RKO (cell line): Measurements from ENCODE around the gene SLU7.
"Not testable (repeated sequence)": the region's sequence is repeated elsewhere in the genome, so short reads cannot be mapped to it uniquely, and the experiment has no call there.

Experiments
- DNase-seq: peaks from one replicate; pipeline ENCODE4 v3.0.0-alpha.2; 2016; ENCODE audit warnings: low spot score

Gene SLU7

GRCh38 chr5:160450164-160450932 lies 31.5 kb upstream of the SLU7 start:
- no peak for DNase-seq

GRCh38 chr5:160449458-160449857 lies 30.6 kb upstream of the SLU7 start:
- no peak for DNase-seq

DNA sequence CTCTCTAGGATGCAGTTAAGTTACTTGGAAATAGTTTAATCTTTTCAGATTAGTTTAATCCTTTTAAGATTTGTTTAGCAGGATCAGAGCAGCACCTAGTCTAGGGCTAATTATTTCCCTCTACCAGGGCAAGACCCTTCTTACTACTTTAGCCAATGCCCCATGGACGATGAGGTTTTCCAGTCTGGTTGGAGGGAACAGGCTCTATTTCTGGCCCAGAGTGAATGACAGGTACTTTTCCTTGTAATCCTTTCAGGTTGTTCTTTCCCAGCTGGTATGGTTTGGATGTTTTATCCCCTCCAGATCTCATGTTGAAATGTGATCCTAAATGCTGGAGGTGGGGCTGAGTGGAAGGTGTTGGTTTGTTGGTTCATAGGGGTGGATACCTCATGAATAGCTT lies 30.0 kb upstream of the SLU7 start:
- no peak for DNase-seq

- DNase-seq, result no peak
These were observed 26.9 kb upstream of the SLU7 start for GRCh38 chr5:160445751-160446150.

DNA sequence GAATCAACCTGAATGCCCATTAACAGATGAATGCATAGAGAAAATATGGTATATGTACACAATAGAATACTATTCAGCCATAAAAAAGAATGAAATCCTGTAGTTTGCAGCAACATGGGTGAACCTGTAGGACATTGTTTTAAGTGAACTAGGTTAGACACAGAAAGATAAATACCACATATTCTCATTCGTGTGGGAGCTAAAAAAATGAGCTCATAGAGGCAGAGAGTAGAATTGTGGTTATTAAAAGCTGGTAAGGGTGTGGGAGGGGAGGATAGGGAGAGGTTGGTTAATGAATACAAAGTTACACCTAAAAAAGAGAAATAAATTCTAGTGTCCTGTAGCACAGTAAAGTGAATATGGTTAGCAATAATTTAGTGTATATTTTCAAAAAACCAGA lies 26.3 kb upstream of the SLU7 start:
- no peak for DNase-seq

- DNase-seq, result no peak
These were observed 25.5 kb upstream of the SLU7 start for GRCh38 chr5:160444407-160444806.

DNA sequence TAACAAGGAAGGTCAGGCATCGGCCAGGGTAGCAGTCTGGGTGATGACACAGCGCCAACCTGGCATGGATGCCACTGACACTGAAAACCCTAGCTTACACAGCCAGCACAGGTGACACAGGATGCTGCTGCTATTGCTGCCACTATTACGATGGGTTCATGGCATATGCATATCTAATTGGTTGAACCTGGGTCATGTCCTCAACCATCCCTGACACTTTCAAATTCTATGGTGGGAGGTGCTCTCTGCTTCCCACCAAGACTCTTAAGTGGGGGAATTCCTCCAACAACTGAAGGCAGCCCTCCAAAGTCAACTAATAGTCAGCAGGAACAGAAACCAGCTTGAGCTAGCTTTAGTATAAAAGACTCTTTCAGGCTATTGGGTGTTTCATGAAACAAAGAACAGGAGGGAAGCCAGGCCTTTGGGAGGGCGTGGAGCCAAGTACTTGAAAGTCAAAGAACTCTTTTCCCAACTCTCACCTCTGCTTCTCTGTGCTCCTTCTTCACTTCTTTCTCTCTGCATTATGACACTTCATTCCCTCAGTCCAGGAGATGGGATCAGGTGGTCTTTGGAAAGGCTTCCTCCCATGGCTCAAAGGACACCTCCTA lies 24.0 kb upstream of the SLU7 start:
- no peak for DNase-seq

DNA sequence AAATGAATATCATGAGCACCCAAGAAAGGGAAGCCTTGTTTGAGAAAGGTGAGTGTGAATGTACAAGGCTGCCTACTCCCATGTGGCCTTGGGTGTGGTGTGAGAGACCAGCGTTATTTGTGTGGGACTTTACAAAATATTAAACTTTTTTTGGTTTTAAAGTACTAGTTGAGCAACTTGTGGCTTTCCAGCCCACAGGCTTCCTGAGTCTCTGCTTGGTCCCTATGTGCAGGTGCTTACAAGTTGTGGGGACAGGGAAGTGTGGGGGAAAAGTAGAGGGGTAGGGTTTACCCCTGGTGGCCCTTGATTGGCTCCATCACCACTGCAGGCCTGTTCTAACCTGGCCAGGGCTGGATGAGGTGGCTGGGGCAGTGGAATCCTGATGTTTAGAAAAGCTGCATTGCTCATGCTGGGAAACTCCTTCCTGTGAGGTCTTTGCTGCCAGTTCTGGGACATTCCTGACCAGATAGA lies 22.5 kb upstream of the SLU7 start:
- no peak for DNase-seq

DNA sequence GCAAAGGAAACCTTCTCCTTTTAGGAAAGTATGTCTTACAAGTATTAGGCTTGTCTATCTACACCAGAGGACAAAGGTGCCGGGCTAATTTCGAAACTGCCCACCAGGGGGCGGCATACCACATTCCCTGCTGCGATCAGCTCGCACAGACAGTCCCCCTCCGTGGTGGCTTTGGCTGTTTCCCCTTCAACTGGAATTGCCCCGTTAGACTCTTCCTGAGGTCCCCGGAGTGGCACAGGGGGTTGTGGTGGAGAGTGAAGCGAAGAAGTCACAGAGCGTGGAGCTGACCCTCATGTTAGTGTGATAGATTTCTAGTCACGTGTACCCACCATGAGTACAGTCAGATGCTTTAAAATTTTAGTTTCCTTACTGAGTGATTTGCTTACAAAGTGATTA lies 20.3 kb upstream of the SLU7 start:
- peak; percentile 81 for DNase-seq

DNA sequence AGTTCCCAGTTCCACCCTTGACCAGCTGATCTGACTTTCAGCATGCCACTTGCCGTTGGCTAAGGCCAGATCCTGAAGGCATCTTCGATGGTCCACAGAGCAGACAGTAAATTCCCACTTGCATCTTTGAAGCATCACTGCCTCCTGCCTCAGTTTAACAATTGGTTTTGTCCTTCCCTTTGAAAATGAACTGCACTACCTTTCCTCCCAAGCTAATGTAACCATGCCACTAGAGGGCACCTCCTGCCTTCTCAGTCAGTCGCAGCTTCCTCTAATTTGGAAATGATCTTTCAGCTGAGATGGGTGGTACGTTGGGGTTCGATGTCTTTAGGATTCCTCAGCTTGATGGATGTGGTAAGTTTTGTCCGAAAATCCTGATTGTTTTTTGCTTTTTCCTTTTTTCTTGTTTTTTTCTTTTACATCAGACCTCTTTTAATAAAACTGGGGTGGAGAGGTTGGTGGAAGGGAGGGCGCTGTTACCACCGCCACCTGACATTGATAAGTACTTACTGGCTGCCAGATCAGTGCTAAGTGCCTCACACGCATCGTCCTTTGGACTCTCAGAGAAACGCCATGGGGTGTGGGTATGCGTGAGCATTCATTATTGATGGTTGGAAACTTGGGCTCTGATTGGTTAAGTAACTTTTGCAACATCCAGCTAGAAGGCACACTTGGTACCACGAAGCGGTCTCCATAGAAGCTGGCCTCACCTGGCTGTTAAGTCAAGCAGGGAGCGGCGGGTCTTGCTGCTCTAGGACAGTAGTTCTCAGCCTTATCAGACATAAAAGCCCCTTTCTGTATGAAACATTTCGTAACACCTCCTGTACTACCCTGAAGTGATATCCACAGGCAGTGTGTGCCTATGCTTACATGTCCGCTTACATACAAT lies 19.7 kb upstream of the SLU7 start:
- peak; percentile 79 for DNase-seq

DNA sequence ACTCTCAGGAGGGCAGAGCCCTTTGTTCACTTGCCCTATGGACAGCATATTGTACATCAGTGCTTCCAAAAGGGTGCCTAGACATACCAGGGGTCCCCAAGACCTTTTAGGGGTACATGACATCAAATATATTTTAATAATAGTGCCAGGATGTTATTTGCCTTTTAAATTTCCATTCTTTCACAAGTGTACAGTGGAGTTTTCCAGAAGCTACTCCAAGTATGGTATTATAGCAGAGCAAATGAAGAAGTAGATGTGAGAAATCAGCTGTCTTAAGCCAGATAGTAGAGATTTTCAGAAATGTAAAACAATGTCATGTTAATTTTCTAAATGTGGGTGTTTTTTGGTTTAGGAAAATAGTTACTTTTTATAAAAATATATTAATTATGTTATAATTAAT lies 18.4 kb upstream of the SLU7 start:
- no peak for DNase-seq

GRCh38 chr5:160436661-160437060 lies 17.8 kb upstream of the SLU7 start:
- not testable (repeated sequence) for DNase-seq

GRCh38 chr5:160436017-160436416 lies 17.1 kb upstream of the SLU7 start:
- no peak for DNase-seq

DNA sequence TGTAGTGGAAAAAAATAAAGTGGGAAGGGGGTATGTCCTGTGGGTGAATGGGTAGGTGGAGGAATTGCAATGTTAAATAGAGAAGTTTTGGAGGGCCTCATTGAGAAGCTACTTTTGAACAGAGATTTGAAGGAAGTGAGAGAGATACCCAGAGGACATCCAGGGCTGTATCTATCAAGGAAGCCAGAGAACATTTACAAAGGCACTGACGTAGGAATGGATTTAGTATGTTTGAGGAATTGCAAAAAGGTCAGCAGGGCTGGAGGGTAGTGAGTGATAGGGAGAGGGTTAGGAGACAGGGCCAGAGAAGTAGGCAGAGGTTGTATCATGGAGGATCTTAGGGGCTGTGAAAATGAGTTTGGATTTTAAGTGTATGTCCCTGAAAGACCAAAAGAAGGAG lies 16.7 kb upstream of the SLU7 start:
- DNase-seq, result no peak

DNA sequence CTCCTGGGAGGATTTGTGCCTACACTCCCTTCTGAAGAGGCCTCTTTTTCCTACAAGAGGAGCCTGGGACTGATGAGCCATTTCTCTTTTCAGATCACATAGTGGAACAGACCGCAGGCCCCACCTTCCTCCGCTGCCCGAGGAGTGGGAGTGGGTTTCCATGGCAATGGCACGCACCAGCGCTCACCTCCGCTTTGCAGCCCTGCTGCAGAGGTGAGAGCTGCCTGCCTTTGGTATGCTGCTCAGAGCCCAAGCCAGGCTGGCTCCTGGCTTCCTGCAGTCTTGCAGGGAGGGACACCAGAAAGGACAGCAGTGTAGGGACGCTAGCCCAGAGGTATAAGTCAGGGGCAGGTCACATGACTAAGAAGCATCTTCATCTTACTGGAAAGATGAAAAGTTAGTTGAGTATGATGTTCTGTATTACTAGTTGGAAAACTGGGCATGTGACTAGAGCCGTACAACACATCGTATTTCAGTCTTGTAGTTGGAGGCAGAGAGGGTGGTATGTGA lies 15.2 kb upstream of the SLU7 start:
- no peak for DNase-seq

DNA sequence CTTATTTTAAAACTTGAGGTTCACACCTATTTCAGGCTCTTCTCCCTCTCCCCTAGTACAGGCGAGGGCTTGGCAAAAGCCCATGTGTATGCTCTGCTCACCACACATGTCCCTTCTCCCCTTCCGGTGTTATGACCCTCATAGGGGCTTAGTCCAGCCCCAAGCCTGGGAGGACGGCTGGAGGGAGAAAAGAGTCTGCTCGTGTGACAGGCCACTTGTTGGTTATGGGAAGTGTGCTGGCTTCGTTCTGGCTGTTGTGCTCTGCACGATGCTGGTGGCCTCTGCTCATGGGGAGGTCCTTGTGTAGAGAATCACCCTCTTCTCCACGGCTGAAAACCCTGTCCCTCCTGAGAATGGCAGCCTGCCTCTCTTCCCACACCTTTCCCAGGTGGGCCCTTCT lies 13.9 kb upstream of the SLU7 start:
- no peak for DNase-seq

DNA sequence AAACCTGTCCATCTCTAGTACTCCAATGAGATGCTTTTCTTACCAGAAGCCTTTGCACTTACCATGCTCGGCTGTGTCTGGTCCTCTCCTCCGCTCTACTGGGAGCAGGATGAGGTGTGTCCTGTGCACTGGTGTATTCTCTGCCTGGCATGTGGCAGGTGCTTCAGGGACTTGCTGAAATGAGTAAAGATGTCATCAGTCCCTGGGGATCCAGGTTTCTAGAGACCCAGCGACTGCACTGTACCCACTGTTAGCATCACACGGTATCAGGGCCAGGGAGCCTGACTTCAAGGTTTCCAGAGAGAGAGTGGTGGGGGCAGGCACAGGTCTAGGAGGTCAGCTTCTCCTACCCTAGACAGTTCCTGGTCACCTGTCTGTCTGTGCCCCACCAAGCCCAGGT lies 13.3 kb upstream of the SLU7 start:
- no peak for DNase-seq

GRCh38 chr5:160427607-160428006 lies 8.7 kb upstream of the SLU7 start:
- DNase-seq, result no peak

- DNase-seq, result peak; percentile 51
These were observed 4.2 kb upstream of the SLU7 start for GRCh38 chr5:160423099-160423498.

- DNase-seq, result peak; percentile 97
These were observed 2.9 kb upstream of the SLU7 start, which contains the start of gene PTTG1 for GRCh38 chr5:160421625-160422258. PTTG1 (plus strand) TSS chr5:160421855; CDS start chr5:160422313, 458 bp downstream.

DNA sequence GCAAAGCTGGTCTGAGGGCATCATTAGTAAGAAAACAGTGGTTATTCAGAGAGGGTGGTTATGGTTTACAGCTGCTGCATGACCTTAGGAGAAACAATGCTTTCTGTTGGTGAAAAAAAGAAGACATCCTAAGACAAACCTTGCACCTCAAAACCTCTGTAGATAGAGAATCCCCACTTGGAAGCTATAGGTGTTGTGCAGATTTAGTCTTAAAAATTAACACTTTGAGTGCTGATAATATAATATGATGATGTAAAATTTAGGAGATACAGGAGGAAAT lies 1.4 kb upstream of the SLU7 start:
- DNase-seq, result no peak
